Measurements from ENCODE around the gene FOXO3. TPM values are rescaled to one million over a fixed set of nuclear protein-coding genes. Genes with fewer than 3 reads are reported as not detected.

Gene FOXO3
- polyA plus RNA-seq, 1 donor (not counting 4 experiments of a cell fraction or from before 2014, with no cell fraction given): 17.6 TPM

DNA sequence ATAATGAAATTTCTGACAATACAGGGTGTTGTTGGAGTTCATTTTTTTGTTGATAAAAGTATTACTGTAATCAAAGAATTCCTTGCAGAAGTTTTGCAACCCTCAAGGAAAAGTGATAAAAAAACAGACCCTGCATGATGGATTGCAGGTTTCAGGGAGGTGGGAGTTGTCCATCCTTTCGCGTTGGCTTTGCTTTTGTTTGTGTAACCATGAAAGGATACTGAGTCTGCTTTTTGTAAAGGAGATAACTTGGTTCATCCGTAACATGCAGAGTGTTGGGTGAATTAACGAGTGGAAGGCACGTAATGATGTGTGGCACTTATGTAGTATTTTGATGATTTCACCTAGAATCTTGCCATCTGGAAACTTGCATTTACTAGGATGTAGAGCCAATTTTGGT is 23.6 kb downstream of the FOXO3 start:
- Histone ChIP-seq H3K9me3 (ENCODE audit: control insufficient read depth, low read depth, low read length) (no peaks in the 10 kb centered on the region), H3K9me1 (ENCODE audit: control insufficient read depth, extremely low read depth, insufficient read depth, low read length) (peaks cover 2% of the 10 kb centered on the region), H3K9ac (ENCODE audit: control insufficient read depth, extremely low read depth, insufficient read depth, low read length) (no peak overlapping the region), H3K4me2 (ENCODE audit: control insufficient read depth, extremely low read depth, insufficient read depth, low read depth, low read length) (no peak overlapping the region), H3K4me1 (ENCODE audit: control insufficient read depth, extremely low read depth, insufficient read depth, low read length) (peaks cover 52% of the 10 kb centered on the region), H2AFZ (ENCODE audit: control insufficient read depth, low read length) (no peak overlapping the region), H4K20me1 (ENCODE audit: control insufficient read depth, extremely low read depth, insufficient read depth, low read length) (peaks cover 22% of the 10 kb centered on the region), H3K79me2 (ENCODE audit: control insufficient read depth, insufficient read depth, low read length) (peaks cover 78% of the 10 kb centered on the region), H3K27ac (ENCODE audit: control insufficient read depth, insufficient read depth, low read length) (no peak overlapping the region), H3K36me3 (ENCODE audit: control insufficient read depth in 2 of 2, extremely low read depth in 1 of 2, insufficient read depth in 2 of 2, low read length in 2 of 2) (peaks cover 2 to 4% of the 10 kb centered on the region in 2 experiments), H3K27me3 (ENCODE audit: control insufficient read depth, extremely low read depth, insufficient read depth, low read length) (no peaks in the 10 kb centered on the region), H3K4me3 (ENCODE audit: control insufficient read depth in 2 of 3, extremely low read depth in 1 of 3, insufficient read depth in 2 of 3, low read depth in 1 of 3, low read length in 3 of 3) (no peak overlapping the region)
- DNase-seq (ENCODE audit: low read depth, low spot score): no peak
- no peak for FAIRE-seq
- dilution Hi-C loops (cut with MboI; ENCODE audit: extremely low pct_ligation_motif_present, low sequenced_read_pairs): no loop called here
- no peak for TF ChIP-seq EZH2 (IDR thresholded peaks at IDR 0.05; ENCODE audit: low read length)
- TF ChIP-seq, protein P1, sequence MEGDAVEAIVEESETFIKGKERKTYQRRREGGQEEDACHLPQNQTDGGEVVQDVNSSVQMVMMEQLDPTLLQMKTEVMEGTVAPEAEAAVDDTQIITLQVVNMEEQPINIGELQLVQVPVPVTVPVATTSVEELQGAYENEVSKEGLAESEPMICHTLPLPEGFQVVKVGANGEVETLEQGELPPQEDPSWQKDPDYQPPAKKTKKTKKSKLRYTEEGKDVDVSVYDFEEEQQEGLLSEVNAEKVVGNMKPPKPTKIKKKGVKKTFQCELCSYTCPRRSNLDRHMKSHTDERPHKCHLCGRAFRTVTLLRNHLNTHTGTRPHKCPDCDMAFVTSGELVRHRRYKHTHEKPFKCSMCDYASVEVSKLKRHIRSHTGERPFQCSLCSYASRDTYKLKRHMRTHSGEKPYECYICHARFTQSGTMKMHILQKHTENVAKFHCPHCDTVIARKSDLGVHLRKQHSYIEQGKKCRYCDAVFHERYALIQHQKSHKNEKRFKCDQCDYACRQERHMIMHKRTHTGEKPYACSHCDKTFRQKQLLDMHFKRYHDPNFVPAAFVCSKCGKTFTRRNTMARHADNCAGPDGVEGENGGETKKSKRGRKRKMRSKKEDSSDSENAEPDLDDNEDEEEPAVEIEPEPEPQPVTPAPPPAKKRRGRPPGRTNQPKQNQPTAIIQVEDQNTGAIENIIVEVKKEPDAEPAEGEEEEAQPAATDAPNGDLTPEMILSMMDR (optimal IDR thresholded peaks at IDR 0.05 in 1 of 3, IDR thresholded peaks at IDR 0.05 in 1 of 3, conservative IDR thresholded peaks at IDR 0.05 in 1 of 3; ENCODE audit: extremely low read depth in 1 of 3, insufficient read depth in 2 of 3, low read length in 3 of 3): no peak

DNA sequence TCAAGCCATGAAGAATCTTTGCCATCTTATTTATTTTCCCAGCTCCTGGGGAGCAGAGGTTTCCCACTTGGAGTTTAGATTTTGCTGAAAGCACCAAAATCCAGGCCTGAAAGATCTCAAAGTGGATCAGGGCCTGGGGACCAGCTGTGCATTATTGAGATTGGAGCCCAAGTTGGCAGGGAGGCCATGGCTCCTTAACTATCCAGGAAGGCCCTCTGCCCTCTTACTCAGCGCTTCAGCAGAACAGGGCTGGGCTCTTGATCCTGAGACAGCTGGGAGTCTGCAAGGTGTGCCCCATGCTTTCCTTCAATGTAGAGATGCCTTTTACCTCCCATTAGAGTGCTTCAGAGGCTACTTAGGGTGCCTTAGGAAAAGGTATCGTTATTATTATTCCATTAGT is 24.6 kb downstream of the FOXO3 start:
- Histone ChIP-seq H3K79me2 (ENCODE audit: control insufficient read depth, insufficient read depth, low read length) (peaks cover 74% of the 10 kb centered on the region), H3K4me1 (ENCODE audit: control insufficient read depth, extremely low read depth, insufficient read depth, low read length) (peaks cover 60% of the 10 kb centered on the region), H3K36me3 (ENCODE audit: control insufficient read depth in 2 of 2, extremely low read depth in 1 of 2, insufficient read depth in 2 of 2, low read length in 2 of 2) (no peaks in the 10 kb centered on the region), H3K4me3 (ENCODE audit: control insufficient read depth in 2 of 3, extremely low read depth in 1 of 3, insufficient read depth in 2 of 3, low read depth in 1 of 3, low read length in 3 of 3) (no peak overlapping the region), H3K27ac (ENCODE audit: control insufficient read depth, insufficient read depth, low read length) (no peak overlapping the region), H3K9me3 (ENCODE audit: control insufficient read depth, low read depth, low read length) (no peaks in the 10 kb centered on the region), H3K4me2 (ENCODE audit: control insufficient read depth, extremely low read depth, insufficient read depth, low read depth, low read length) (no peak overlapping the region), H4K20me1 (ENCODE audit: control insufficient read depth, extremely low read depth, insufficient read depth, low read length) (peaks cover 20% of the 10 kb centered on the region), H3K9me1 (ENCODE audit: control insufficient read depth, extremely low read depth, insufficient read depth, low read length) (peaks cover 2% of the 10 kb centered on the region), H3K9ac (ENCODE audit: control insufficient read depth, extremely low read depth, insufficient read depth, low read length) (no peak overlapping the region), H2AFZ (ENCODE audit: control insufficient read depth, low read length) (no peak overlapping the region), H3K27me3 (ENCODE audit: control insufficient read depth, extremely low read depth, insufficient read depth, low read length) (no peaks in the 10 kb centered on the region)
- no peak for FAIRE-seq
- dilution Hi-C loops (cut with MboI; ENCODE audit: extremely low pct_ligation_motif_present, low sequenced_read_pairs): no loop called here
- TF ChIP-seq, protein P1 (optimal IDR thresholded peaks at IDR 0.05 in 1 of 3, IDR thresholded peaks at IDR 0.05 in 1 of 3, conservative IDR thresholded peaks at IDR 0.05 in 1 of 3; ENCODE audit: extremely low read depth in 1 of 3, insufficient read depth in 2 of 3, low read length in 3 of 3): no peak
- no peak for TF ChIP-seq EZH2 (IDR thresholded peaks at IDR 0.05; ENCODE audit: low read length)
- DNase-seq (ENCODE audit: low read depth, low spot score): no peak
